Islet of Langerhans (tissue), 1 donor: ENCODE results near the gene HERPUD1.
"Not testable (repeated sequence)": the region's sequence is repeated elsewhere in the genome, so short reads cannot be mapped to it uniquely, and the experiment has no call there.

Experiments used
- FAIRE-seq: peaks from one replicate; lab custom pipeline; 2011; peaks lifted over from hg19 to GRCh38; lab: Jason Lieb, UNC

Gene HERPUD1

GRCh38 chr16:56911771-56912571 lies 20.0 kb upstream of the HERPUD1 start:
- FAIRE-seq, result no peak

GRCh38 chr16:56912746-56913708 lies 18.9 kb upstream of the HERPUD1 start:
- no peak for FAIRE-seq

- no peak for FAIRE-seq
These were observed 17.0 kb upstream of the HERPUD1 start for GRCh38 chr16:56914896-56915295.

GRCh38 chr16:56915336-56916119 lies 16.4 kb upstream of the HERPUD1 start:
- no peak for FAIRE-seq

GRCh38 chr16:56916571-56917403 lies 15.2 kb upstream of the HERPUD1 start:
- no peak for FAIRE-seq

- FAIRE-seq, result no peak
These were observed 13.4 kb upstream of the HERPUD1 start for GRCh38 chr16:56918467-56919012.

- no peak for FAIRE-seq
These were observed 12.7 kb upstream of the HERPUD1 start for GRCh38 chr16:56919099-56919800.

- no peak for FAIRE-seq
These were observed 10.4 kb upstream of the HERPUD1 start for GRCh38 chr16:56921571-56921970.

GRCh38 chr16:56923481-56924091 lies 8.4 kb upstream of the HERPUD1 start:
- FAIRE-seq, result no peak

GRCh38 chr16:56927471-56927870 lies 4.5 kb upstream of the HERPUD1 start:
- no peak for FAIRE-seq

- FAIRE-seq, result no peak
These were observed 2.3 kb upstream of the HERPUD1 start for GRCh38 chr16:56929639-56930038.

GRCh38 chr16:56930486-56931270 lies 1.3 kb upstream of the HERPUD1 start:
- no peak for FAIRE-seq

- FAIRE-seq, result no peak
These were observed 561 bp upstream of the HERPUD1 start for GRCh38 chr16:56931271-56931891.

GRCh38 chr16:56932721-56933619 lies 1.0 kb downstream of the HERPUD1 start:
- peak; percentile 82 for FAIRE-seq

GRCh38 chr16:56933828-56934598 lies 2.1 kb downstream of the HERPUD1 start:
- no peak for FAIRE-seq

GRCh38 chr16:56934599-56935145 lies 2.7 kb downstream of the HERPUD1 start:
- FAIRE-seq, result not testable (repeated sequence)

GRCh38 chr16:56935201-56935600 lies 3.3 kb downstream of the HERPUD1 start:
- FAIRE-seq, result no peak
